HepG2 (cell line): Measurements from ENCODE around the gene GPS1. TPM values are rescaled to one million over a fixed set of nuclear protein-coding genes. Genes with fewer than 3 reads are reported as not detected.

Experiments used
- JARID2 ChIP-seq: sonication (generic); formaldehyde crosslinking; IDR thresholded peaks from 2 replicates; pipeline ENCODE4 v1.8.1; 2023; ENCODE audit warnings: missing genetic modification reagents, inconsistent platforms; ENCODE audit not compliant: insufficient replicate concordance
- JDP2 ChIP-seq: sonication (generic); formaldehyde crosslinking; IDR thresholded peaks from 2 replicates; pipeline ENCODE4 v1.8.1; 2022; ENCODE audit warnings: missing genetic modification reagents, borderline replicate concordance
- LCORL ChIP-seq, 2 experiments: fragments of 450-650 bp in 1 of 2; sonication (generic) in 1 of 2; formaldehyde crosslinking in 1 of 2; IDR thresholded peaks; 2 replicates each; pipeline versions ENCODE4 v1.5.0 to v1.6.1; 2017 to 2020; ENCODE audit warnings: antibody characterized with exemption in 1 of 2, missing genetic modification reagents in 1 of 2
- NCOA2 ChIP-seq: sonication (generic); formaldehyde crosslinking; IDR thresholded peaks from 2 replicates; pipeline ENCODE4 v1.8.0; 2022; ENCODE audit warnings: inconsistent platforms
- REXO4 ChIP-seq: sonication (generic); formaldehyde crosslinking; IDR thresholded peaks from 2 replicates; pipeline ENCODE4 v1.8.0; 2022; ENCODE audit warnings: missing genetic modification reagents, mild to moderate bottlenecking, borderline replicate concordance
- ZNF598 ChIP-seq: sonication (generic); formaldehyde crosslinking; IDR thresholded peaks from 2 replicates; pipeline ENCODE4 v1.5.1; 2020; ENCODE audit warnings: mild to moderate bottlenecking, missing genetic modification reagents, borderline replicate concordance
- ZNF660 ChIP-seq: sonication (generic); formaldehyde crosslinking; IDR thresholded peaks from 2 replicates; pipeline ENCODE4 v1.5.1; 2020; ENCODE audit warnings: mild to moderate bottlenecking, low read depth, missing genetic modification reagents, borderline replicate concordance
- ZNF678 ChIP-seq: sonication (generic); formaldehyde crosslinking; IDR thresholded peaks from 2 replicates; pipeline ENCODE4 v1.4.0; 2020; ENCODE audit warnings: mild to moderate bottlenecking, missing genetic modification reagents
- polyA plus RNA-seq, 8 experiments: library from polyadenylated mRNA; depleted of rRNA in 3 of 8; stranded (reverse) in 7 of 8; unstranded in 1 of 8; fragments of >200 nt; fragmentation: Illumina TruSeq in 4 of 8; extraction: Trizol in 4 of 8; gene quantifications; 2 replicates each; pipeline versions ENCODE4 v1.2.1 to v1.2.3, GENCODE V29; 2011 to 2016; ENCODE audit warnings: low read depth in 4 of 8, missing spikeins in 1 of 8, mixed read lengths in 1 of 8; ENCODE audit not compliant: insufficient read depth in 1 of 8
- total RNA-seq, 5 experiments: library from RNA; depleted of rRNA; stranded (reverse); fragments of >200 nt; fragmentation: Illumina TruSeq; extraction: Trizol; gene quantifications; 2 replicates each; pipeline ENCODE4 v1.2.3, GENCODE V29; 2016; ENCODE audit warnings: low read depth in 1 of 5
- TF ChIP-seq, protein P1 (sequence below): sonication (generic); formaldehyde crosslinking; IDR thresholded peaks from 2 replicates; pipeline ENCODE4 v1.5.1; 2020; ENCODE audit warnings: missing genetic modification reagents, mild to moderate bottlenecking, borderline replicate concordance
- TF ChIP-seq, protein P2 (sequence below): sonication (generic); formaldehyde crosslinking; IDR thresholded peaks from 2 replicates; pipeline ENCODE4 v1.4.0; 2020; ENCODE audit warnings: mild to moderate bottlenecking, missing genetic modification reagents
- TF ChIP-seq, protein P3 (sequence below): fragments of 450-650 bp; IDR thresholded peaks from 2 replicates; pipeline ENCODE4 v1.6.1; 2017; ENCODE audit warnings: mild to moderate bottlenecking
- TF ChIP-seq, protein P4 (sequence below): sonication (generic); formaldehyde crosslinking; IDR thresholded peaks from 2 replicates; pipeline ENCODE4 v1.8.0; 2022; ENCODE audit warnings: missing genetic modification reagents, mild to moderate bottlenecking, inconsistent platforms, borderline replicate concordance
- TF ChIP-seq, protein P5 (sequence below): IDR thresholded peaks from 2 replicates; pipeline ENCODE4 v1.6.1; 2016
- TF ChIP-seq, protein P6 (sequence below): IDR thresholded peaks from 2 replicates; pipeline ENCODE4 v1.6.1; 2016; ENCODE audit warnings: control low read depth
- TF ChIP-seq, protein P7 (sequence below): sonication (generic); formaldehyde crosslinking; IDR thresholded peaks from 2 replicates; pipeline ENCODE4 v1.4.0; 2020; ENCODE audit warnings: missing genetic modification reagents
- TF ChIP-seq, protein P8 (sequence below): sonication (generic); formaldehyde crosslinking; IDR thresholded peaks from 2 replicates; pipeline ENCODE4 v1.5.1; 2020; ENCODE audit warnings: missing genetic modification reagents, mild to moderate bottlenecking, borderline replicate concordance

Gene GPS1
- total and polyA plus RNA-seq, 2 of the 13 experiments (the other 11 are each of a cell fraction or from before 2014, with no cell fraction given) = 124 to 128 TPM

DNA sequence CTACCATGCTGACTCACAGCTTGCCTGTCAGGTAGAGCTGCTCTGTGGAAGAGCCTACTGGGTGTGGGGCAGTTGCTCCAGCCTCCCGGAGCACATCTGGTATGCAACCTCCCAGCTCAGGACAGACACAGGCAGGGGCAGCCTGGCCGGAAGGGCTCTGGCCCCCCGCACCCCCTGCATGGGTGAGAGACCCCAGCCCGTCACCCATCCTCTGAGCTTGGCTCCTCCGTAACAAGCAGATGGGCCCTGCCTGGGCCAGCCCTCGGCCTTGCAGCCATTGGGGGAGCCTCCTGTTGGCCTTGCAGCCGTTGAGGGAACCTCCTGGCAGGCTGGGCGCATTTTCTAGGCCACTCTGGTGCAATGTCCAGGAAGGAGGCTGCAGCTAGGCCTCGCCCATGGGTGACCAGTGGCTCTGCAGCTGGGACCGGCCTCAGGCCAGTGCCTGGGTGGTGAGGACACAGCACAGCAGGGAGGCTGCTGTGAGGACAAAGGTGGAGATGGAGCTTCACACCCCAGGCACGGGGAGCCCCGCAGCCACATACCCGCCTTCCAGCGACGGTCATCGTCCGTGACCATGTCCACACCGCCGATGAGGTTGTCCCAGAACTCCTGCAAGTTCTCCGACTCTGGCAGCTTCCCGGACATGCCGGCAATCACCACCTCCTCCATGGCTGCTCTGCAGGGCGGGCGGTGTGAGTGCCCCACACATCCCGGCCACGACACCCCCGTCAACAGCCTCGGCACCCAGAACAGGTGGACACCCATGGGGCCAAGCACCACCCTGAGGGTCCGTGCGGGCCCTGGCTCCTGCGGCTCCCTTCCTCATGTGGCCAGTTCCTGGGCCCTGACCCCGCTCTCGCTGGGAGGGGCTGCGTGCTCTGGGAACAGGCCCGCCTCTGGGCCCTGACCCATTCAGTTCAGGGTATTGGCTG is 44.3 kb downstream of the GPS1 start (continued):
- TF ChIP-seq, protein P1, sequence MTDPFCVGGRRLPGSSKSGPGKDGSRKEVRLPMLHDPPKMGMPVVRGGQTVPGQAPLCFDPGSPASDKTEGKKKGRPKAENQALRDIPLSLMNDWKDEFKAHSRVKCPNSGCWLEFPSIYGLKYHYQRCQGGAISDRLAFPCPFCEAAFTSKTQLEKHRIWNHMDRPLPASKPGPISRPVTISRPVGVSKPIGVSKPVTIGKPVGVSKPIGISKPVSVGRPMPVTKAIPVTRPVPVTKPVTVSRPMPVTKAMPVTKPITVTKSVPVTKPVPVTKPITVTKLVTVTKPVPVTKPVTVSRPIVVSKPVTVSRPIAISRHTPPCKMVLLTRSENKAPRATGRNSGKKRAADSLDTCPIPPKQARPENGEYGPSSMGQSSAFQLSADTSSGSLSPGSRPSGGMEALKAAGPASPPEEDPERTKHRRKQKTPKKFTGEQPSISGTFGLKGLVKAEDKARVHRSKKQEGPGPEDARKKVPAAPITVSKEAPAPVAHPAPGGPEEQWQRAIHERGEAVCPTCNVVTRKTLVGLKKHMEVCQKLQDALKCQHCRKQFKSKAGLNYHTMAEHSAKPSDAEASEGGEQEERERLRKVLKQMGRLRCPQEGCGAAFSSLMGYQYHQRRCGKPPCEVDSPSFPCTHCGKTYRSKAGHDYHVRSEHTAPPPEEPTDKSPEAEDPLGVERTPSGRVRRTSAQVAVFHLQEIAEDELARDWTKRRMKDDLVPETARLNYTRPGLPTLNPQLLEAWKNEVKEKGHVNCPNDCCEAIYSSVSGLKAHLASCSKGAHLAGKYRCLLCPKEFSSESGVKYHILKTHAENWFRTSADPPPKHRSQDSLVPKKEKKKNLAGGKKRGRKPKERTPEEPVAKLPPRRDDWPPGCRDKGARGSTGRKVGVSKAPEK = no peak
- TF ChIP-seq LCORL (IDR thresholded peaks at IDR 0.05) (no peak), LCORL (CRISPR knock-in tag; IDR thresholded peaks at IDR 0.05) (0 out of 2 replicates have a peak, but pooled peaks have one; percentile 39), REXO4 (CRISPR knock-in tag) (no peak), ZNF678 (CRISPR knock-in tag) (no peak), ZNF598 (CRISPR knock-in tag) (no peak), JDP2 (CRISPR knock-in tag) (no peak), NCOA2 (CRISPR knock-in tag) (no peak), JARID2 (CRISPR knock-in tag) (no peak), ZNF660 (no peak)
- TF ChIP-seq, protein P2, sequence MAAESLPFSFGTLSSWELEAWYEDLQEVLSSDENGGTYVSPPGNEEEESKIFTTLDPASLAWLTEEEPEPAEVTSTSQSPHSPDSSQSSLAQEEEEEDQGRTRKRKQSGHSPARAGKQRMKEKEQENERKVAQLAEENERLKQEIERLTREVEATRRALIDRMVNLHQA (CRISPR knock-in tag) = no peak
- TF ChIP-seq, protein P3, sequence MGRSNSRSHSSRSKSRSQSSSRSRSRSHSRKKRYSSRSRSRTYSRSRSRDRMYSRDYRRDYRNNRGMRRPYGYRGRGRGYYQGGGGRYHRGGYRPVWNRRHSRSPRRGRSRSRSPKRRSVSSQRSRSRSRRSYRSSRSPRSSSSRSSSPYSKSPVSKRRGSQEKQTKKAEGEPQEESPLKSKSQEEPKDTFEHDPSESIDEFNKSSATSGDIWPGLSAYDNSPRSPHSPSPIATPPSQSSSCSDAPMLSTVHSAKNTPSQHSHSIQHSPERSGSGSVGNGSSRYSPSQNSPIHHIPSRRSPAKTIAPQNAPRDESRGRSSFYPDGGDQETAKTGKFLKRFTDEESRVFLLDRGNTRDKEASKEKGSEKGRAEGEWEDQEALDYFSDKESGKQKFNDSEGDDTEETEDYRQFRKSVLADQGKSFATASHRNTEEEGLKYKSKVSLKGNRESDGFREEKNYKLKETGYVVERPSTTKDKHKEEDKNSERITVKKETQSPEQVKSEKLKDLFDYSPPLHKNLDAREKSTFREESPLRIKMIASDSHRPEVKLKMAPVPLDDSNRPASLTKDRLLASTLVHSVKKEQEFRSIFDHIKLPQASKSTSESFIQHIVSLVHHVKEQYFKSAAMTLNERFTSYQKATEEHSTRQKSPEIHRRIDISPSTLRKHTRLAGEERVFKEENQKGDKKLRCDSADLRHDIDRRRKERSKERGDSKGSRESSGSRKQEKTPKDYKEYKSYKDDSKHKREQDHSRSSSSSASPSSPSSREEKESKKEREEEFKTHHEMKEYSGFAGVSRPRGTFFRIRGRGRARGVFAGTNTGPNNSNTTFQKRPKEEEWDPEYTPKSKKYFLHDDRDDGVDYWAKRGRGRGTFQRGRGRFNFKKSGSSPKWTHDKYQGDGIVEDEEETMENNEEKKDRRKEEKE = no peak
- TF ChIP-seq, protein P4, sequence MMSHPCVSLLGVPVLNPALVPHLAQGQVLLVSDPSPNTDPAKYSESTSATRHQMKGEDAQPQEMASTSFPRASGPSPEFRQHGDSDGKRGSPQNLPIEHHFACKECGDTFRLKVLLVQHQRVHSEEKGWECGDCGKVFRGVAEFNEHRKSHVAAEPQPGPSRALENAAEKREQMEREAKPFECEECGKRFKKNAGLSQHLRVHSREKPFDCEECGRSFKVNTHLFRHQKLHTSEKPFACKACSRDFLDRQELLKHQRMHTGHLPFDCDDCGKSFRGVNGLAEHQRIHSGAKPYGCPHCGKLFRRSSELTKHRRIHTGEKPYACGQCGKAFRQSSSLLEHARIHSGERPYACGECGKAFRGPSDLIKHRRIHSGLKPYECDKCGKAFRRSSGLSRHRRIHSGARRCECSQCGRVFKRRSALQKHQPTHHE (CRISPR knock-in tag) = no peak
- TF ChIP-seq, protein P5, sequence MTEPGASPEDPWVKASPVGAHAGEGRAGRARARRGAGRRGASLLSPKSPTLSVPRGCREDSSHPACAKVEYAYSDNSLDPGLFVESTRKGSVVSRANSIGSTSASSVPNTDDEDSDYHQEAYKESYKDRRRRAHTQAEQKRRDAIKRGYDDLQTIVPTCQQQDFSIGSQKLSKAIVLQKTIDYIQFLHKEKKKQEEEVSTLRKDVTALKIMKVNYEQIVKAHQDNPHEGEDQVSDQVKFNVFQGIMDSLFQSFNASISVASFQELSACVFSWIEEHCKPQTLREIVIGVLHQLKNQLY (CRISPR knock-in tag) = no peak
- TF ChIP-seq, protein P6, sequence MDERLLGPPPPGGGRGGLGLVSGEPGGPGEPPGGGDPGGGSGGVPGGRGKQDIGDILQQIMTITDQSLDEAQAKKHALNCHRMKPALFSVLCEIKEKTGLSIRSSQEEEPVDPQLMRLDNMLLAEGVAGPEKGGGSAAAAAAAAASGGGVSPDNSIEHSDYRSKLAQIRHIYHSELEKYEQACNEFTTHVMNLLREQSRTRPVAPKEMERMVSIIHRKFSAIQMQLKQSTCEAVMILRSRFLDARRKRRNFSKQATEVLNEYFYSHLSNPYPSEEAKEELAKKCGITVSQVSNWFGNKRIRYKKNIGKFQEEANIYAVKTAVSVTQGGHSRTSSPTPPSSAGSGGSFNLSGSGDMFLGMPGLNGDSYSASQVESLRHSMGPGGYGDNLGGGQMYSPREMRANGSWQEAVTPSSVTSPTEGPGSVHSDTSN (CRISPR knock-in tag) = no peak
- TF ChIP-seq, protein P7, sequence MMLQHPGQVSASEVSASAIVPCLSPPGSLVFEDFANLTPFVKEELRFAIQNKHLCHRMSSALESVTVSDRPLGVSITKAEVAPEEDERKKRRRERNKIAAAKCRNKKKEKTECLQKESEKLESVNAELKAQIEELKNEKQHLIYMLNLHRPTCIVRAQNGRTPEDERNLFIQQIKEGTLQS = no peak
- TF ChIP-seq, protein P8, sequence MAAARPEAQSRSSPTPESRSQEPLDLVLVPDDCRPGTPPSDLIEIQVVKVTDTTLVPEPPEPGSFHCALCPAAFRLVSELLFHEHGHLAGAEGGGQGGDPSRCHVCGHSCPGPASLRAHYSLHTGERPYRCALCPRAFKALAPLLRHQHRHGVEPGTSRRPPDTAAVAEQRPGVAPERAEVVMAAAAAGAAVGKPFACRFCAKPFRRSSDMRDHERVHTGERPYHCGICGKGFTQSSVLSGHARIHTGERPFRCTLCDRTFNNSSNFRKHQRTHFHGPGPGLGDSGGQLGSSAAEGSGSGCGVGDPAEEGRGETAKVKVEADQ = no peak
